Inferior parietal cortex (tissue), 1 donor: ENCODE results near the gene SLC49A3.
"Not testable (repeated sequence)": the region's sequence is repeated elsewhere in the genome, so short reads cannot be mapped to it uniquely, and the experiment has no call there.

Experiments used
- DNase-seq: peaks from one replicate; pipeline ENCODE4 v3.0.0-alpha.2; 2016; ENCODE audit errors: extremely low spot score

SLC49A3 gene

GRCh38 chr4:688854-689681 is at the start of gene SLC49A3:
Gene SLC49A3, minus strand, starts transcription at chr4:689151. Its CDS starts 24 bp downstream, at chr4:689127.
- DNase-seq: no peak

- DNase-seq: not testable (repeated sequence)
Measured at GRCh38 chr4:736561-736960, 47.6 kb upstream of the SLC49A3 start.

DNA sequence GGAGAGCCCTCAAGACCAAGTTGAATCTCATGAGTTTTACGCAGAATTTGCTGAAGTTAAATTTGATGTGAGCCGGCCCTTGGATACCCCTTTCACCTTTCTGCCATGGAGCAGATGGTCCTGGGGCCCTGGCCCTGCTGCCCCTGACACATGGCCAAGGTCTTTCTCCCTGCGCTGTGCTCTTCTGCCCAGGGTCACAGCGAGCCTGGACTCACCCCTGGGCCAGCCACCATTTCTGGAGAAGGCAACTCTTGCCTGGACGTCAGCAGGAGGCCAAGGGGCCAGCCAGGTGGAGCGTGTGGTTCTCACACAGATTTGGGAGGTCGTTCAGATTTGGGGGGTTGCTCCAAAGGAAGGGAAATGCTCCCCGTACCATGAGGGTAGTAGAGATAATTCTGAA is 46.6 kb upstream of the SLC49A3 start:
- no peak for DNase-seq

- no peak for DNase-seq
Measured at GRCh38 chr4:734951-735350, 46.0 kb upstream of the SLC49A3 start.

DNA sequence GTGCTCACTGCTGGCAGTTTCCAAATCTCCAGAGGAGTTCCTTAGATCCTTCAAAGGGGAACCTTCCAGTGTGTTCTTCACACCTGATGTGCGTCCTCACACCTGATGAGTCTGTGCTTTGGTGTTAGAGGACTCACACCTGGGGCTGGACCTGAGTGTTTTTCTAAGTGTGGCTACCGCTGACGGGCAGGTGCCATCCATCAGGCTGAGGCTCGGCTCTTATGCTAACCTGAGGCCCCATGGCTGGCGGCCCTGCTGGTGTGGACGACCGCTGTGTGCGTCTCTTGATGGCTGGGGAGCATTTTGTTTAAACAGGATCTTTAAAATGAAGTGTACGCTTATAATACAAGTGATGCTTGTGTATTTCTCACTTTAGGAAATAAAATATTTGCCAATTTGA is 45.1 kb upstream of the SLC49A3 start:
- DNase-seq: no peak

GRCh38 chr4:733631-733980 is 44.7 kb upstream of the SLC49A3 start:
- no peak for DNase-seq

- no peak for DNase-seq
Measured at GRCh38 chr4:732911-733630, 44.1 kb upstream of the SLC49A3 start.

GRCh38 chr4:732486-732885 is 43.5 kb upstream of the SLC49A3 start:
- DNase-seq: no peak

GRCh38 chr4:731954-732353 is 43.0 kb upstream of the SLC49A3 start:
- not testable (repeated sequence) for DNase-seq

GRCh38 chr4:730946-731904 is 42.3 kb upstream of the SLC49A3 start:
- not testable (repeated sequence) for DNase-seq

DNA sequence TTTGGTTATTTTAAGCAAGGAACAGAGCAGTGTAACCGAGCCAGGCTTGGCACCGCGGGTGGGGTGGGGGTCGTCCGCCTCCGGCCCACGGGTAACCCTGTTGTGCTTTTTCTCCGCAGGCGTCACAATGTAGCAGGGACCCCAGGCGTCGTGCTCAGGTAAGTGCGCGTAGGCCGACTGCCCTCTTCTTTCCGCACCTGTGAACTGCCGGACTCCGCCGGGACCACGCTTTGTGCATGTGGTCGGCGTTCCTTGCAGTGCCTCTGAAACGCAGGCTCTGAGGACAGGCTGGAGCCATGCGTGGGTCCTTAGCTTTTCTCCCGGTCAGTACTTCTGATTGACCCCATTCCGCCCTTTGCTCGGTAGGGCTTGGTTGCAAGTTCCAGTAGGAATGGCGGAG is 41.6 kb upstream of the SLC49A3 start:
- DNase-seq: no peak

DNA sequence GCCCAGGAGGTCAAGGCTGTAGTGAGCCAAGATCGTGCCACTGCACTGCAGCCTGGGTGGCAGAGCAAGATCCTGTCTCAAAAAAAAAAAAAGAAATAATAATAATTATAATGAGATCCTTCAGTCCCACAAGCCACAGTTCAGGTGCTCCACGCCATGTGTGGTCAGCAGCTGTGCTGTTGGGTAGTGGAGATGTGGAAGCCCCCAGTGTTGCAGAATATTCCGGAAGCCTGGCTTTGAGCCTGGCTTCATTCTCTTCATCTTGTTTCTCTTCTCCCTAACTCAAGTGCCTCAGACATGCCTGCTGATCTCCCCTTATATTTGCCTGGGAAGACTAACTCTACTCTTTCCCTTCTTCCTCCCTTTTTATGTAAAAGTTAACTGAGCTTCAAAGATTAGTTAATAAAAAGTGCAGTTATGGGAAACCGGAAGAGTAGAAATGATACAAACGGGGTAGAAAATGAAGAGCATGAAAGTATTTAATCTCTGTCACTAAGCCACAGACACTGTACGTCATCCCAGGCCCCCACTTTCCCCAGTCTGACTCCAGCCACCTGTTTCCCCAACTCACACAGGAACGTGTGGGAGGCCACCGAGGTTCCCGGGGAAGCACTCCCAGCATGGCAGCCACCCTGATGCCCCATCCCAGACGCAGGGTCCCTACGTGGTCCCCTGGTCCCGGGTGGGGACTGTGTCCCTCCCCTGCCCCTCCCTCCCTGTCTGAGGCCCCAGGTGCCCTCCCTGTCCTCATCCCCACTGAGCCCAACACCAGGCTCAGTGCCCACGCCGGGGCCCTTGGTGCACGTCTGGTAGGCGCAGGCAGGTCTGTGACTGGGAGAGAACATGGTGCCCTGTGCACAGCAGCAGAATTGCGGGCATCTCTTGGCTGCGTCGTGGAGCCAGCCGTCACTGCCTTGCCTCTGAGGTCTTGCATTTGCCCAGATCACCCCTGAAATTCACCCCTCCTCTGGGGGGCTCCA is 40.7 kb upstream of the SLC49A3 start:
- DNase-seq: no peak

DNA sequence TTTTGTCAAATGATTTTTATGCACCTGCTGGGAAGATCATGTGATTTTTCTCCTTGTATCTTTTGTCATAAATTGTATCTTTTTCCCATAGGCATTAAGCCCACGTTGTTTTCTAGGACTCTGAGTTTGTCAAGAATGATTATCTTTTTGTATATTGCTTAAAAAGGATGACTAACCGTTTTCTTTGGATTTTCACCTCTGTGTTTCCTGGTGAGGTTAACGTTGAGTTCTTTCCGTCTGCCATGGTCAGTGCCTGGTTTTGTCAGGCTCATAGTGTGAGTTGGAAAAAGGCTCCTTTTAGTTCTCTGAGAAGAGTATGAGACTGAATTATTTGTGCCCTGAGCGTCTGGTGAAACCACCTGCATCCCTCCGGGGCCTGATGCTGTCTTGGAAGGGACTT is 38.6 kb upstream of the SLC49A3 start:
- DNase-seq: no peak

DNA sequence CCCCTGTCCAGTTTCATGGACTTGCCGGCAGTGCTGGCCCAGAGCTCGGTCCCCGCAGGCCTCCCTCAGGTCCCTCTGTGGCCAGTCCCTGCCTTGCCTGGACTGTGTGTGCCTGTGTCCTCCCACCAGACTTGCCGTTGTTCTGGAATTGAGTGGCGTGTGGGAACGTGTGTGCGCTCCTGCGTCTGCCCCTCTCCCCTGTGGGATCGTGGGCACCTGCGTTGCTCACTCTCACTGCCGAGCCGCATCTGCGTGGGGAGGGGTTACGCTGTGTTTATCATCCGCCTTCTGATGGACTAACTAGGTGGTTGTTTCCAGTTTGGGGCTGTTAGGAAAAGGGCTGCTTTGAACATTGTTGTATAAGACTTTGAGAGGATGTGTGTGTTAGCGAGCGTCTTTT is 37.9 kb upstream of the SLC49A3 start:
- no peak for DNase-seq

- DNase-seq: no peak
Measured at GRCh38 chr4:726235-726787, 37.4 kb upstream of the SLC49A3 start.

DNA sequence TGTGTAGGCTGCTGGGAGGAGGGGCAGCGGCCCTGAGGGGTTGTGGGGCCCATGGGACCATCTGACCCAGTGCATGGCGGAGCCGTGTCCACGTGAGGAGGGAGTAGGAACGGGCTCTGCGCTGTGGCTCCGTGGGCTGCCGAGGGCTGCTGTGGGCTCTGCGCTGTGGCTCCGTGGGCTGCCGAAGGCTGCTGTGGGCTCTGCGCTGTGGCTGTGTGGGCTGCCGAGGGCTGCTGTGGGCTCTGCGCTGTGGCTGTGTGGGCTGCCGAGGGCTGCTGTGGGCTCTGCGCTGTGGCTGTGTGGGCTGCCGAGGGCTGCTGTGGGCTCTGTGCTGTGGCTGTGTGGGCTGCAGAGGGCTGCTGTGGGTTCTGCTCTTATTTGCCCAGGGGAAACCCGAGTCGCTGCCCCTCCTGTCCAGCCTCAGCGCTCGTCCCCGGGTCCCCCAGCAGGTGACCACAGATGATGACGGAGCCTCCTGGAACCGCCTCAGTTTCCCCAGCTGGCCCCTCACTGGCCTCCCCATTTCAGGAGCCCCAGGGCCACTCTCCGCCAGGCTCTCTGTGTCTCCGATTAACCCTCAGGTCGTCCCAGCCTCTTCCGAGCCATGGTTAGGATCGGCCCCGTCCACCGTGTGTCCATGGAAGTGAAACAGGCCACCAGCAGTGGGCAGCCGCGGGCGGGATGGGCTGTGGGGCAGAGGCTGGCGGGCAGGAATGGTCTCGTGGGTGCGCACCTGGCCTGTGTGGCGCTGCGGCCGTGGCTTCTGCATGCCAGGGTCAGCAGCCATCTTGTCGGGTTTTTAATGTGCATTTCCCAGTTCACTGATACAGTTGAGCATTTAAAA is 36.7 kb upstream of the SLC49A3 start:
- no peak for DNase-seq

- DNase-seq: no peak
Measured at GRCh38 chr4:723751-724530, 35.0 kb upstream of the SLC49A3 start.

- no peak for DNase-seq
Measured at GRCh38 chr4:722851-723360, 34.0 kb upstream of the SLC49A3 start.
